Colonic mucosa (tissue), 4 donors: ENCODE data around the gene EFCAB6. TPM values are rescaled to one million over a fixed set of nuclear protein-coding genes. Genes with fewer than 3 reads are reported as not detected.
A peak's percentile ranks its signal among the peaks of the same experiment; 100 is the strongest.

Source experiments
- DNase-seq: peaks from one replicate; pipeline ENCODE4 v3.0.0-alpha.2; 2020
- H3K27ac ChIP-seq: fragments of 200-600 bp; one replicate; pipeline ENCODE4 v1.8.0; 2021
- H3K27me3 ChIP-seq: fragments of 200-600 bp; one replicate; pipeline ENCODE4 v1.8.0; 2021
- H3K36me3 ChIP-seq: fragments of 200-600 bp; one replicate; pipeline ENCODE4 v1.8.0; 2021
- H3K4me1 ChIP-seq: fragments of 200-600 bp; one replicate; pipeline ENCODE4 v1.8.0; 2021; ENCODE audit warnings: mild to moderate bottlenecking
- H3K4me3 ChIP-seq: fragments of 200-600 bp; one replicate; pipeline ENCODE4 v1.8.0; 2021
- H3K9ac ChIP-seq, 2 donors: one replicate each; pipeline ENCODE4 v1.7.0; 2013; ENCODE audit warnings: control low read depth in 2 of 2, low read depth in 2 of 2, low read length in 2 of 2
- H3K9me3 ChIP-seq: fragments of 200-600 bp; one replicate; pipeline ENCODE4 v1.8.0; 2021
- intact Hi-C: fragments of 100-400 bp; cut with DNase I; formaldehyde crosslinking; loops from one replicate; pipeline ENCODE4 v1.14.1; 2022
- total RNA-seq, 2 donors: library from RNA; stranded (reverse); fragmentation: NEBNext Ultra II Directional in 1 of 2; extraction: Animal tissue kit (Norgen Biotek cat#: 25700) in 1 of 2; gene quantifications; one replicate each; pipeline ENCODE4 v1.2.1, GENCODE V29; 2021
- TF ChIP-seq, protein P1 (sequence below): fragments of 200-600 bp; IDR thresholded peaks from one replicate; pipeline ENCODE4 v1.8.0; 2022; ENCODE audit warnings: antibody characterized with exemption, mild to moderate bottlenecking
- donor health status: healthy.
- donor health status: DM: no; HTN: no; CAD: no.
- donor health status: DM: no; HTN: no; CAD: no.

Gene EFCAB6
- total RNA-seq, 2 donors from 2014 or later: 0.35 to 0.80 TPM

DNA sequence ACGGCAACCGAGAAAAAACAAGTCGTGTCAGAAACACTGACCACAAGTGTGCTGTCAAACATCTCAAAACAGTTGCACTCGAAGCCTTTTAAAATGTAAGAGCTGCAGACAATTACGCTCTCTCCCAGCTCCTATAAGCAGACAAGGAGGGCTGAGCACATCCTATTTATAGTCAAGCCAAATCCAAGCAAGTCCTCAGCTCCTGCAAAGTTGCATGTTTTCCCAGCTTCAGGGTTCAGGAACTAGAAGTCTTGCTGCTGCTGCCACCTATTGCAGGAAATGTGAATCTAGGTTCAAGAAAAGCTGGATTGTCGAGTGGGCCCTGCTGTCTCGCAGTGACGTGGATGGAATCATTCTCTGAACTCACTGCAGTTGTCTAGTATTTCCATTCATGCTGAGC is 15.5 kb downstream of the EFCAB6 start:
- no peak overlapping the region for H3K9ac ChIP-seq
- TF ChIP-seq, protein P1, sequence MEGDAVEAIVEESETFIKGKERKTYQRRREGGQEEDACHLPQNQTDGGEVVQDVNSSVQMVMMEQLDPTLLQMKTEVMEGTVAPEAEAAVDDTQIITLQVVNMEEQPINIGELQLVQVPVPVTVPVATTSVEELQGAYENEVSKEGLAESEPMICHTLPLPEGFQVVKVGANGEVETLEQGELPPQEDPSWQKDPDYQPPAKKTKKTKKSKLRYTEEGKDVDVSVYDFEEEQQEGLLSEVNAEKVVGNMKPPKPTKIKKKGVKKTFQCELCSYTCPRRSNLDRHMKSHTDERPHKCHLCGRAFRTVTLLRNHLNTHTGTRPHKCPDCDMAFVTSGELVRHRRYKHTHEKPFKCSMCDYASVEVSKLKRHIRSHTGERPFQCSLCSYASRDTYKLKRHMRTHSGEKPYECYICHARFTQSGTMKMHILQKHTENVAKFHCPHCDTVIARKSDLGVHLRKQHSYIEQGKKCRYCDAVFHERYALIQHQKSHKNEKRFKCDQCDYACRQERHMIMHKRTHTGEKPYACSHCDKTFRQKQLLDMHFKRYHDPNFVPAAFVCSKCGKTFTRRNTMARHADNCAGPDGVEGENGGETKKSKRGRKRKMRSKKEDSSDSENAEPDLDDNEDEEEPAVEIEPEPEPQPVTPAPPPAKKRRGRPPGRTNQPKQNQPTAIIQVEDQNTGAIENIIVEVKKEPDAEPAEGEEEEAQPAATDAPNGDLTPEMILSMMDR: peak; percentile 25
- H3K4me3 ChIP-seq: no peak overlapping the region
- H3K9me3 ChIP-seq: no peaks in the 10 kb centered on the region
- H3K27ac ChIP-seq: no peak overlapping the region
- H3K36me3 ChIP-seq: no peaks in the 10 kb centered on the region
- H3K27me3 ChIP-seq: no peaks in the 10 kb centered on the region
- no peaks in the 10 kb centered on the region for H3K4me1 ChIP-seq
- intact Hi-C loops: no loop called here
- DNase-seq: no peak

DNA sequence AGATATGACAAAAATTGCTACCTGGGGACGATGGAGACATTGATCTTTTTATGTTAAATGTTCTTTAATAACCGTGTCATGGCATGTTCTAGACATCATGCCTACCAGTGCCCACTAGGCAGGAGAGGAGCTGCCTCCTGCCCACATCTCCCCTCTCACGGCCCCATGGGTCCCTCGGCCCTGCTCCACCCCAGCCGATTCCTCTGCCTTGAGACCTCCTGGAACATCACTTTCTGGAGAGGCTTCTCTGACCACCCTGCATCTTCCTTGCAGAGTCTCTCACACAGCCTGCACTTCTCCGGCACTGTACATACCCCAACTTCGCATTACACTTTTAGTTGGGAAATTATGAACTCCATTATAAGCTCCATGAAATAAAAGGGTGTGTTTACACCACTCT is 16.8 kb downstream of the EFCAB6 start:
- TF ChIP-seq, protein P1: no peak
- intact Hi-C loops: no loop called here
- DNase-seq: no peak

DNA sequence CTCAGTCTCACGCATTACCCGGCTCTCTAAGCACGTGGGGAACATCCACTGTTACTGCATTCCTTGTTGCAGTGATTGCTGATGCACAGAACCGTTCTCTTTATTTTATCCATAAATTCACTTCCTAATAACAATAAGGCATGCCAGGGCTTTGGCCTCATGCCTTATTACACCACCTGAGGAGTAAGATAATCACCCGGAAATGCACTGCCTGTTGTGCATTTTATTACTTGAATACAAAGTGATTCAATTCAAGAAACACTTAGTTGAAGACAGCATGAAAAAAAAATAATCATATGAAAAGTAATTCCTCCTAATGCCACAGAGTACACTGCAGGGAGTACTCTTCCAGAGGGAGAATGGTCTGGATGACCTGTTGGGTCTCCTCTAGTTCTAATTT is 19.2 kb downstream of the EFCAB6 start:
- no peaks in the 10 kb centered on the region for H3K4me1 ChIP-seq
- no peaks in the 10 kb centered on the region for H3K27me3 ChIP-seq
- no peak overlapping the region for H3K4me3 ChIP-seq
- TF ChIP-seq, protein P1: no peak
- no peak overlapping the region for H3K27ac ChIP-seq
- intact Hi-C loops: no loop called here
- no peak overlapping the region for H3K9ac ChIP-seq
- H3K9me3 ChIP-seq: no peaks in the 10 kb centered on the region
- H3K36me3 ChIP-seq: no peaks in the 10 kb centered on the region
- no peak for DNase-seq

More for the DNA sequence above, 16.8 kb downstream of the EFCAB6 start:
- Histone ChIP-seq H3K9me3 (no peaks in the 10 kb centered on the region), H3K27ac (no peak overlapping the region), H3K4me3 (no peak overlapping the region), H3K4me1 (no peaks in the 10 kb centered on the region), H3K9ac (no peak overlapping the region), H3K27me3 (no peaks in the 10 kb centered on the region), H3K36me3 (no peaks in the 10 kb centered on the region)

DNA sequence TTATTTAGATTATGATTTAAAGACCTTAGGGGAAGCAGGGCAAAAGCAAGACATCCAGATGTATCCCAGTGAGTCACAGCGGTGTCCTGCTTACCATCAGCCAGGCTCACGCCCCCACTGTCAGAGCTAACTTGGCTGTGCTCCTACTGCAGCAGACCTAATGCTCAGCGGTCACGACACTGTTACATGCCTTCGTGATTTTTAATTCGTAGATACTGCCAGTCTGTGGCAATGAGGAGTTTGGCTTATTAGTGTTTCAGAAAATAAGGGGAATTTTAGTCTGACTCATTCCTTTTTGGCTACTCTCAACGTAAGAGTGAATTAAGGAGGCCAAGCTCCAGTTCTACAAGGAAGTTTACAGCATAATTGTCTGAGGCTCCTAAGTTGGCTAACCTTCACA is 22.7 kb downstream of the EFCAB6 start:
- H3K4me3 ChIP-seq: no peak overlapping the region
- TF ChIP-seq, protein P1: no peak
- H3K9ac ChIP-seq: no peak overlapping the region
- no peak overlapping the region for H3K27ac ChIP-seq
- H3K9me3 ChIP-seq: no peaks in the 10 kb centered on the region
- no peaks in the 10 kb centered on the region for H3K4me1 ChIP-seq
- no peaks in the 10 kb centered on the region for H3K27me3 ChIP-seq
- DNase-seq: no peak
- H3K36me3 ChIP-seq: no peaks in the 10 kb centered on the region
- intact Hi-C loops: no loop called here

DNA sequence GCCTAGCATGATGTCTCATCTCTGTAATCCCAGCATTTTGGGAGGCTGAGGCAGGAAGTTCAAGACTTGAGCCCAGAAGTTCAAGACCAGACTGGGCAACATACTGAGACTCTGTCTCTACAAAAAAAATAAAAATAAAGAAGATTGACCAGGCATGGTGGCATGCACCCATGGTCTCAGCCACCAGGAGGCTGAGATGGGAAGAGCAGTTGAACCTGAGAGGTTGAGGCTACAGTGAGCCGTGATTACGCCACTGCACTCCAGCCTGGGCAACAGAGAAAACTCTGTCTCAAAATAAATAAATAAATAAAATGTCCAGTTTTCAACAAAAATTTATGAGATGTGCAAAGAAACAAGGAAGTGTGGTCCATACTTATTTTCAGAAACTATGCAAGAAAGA is 28.3 kb downstream of the EFCAB6 start:
- no peak overlapping the region for H3K4me3 ChIP-seq
- intact Hi-C loops: no loop called here
- no peaks in the 10 kb centered on the region for H3K36me3 ChIP-seq
- H3K27me3 ChIP-seq: no peaks in the 10 kb centered on the region
- H3K4me1 ChIP-seq: no peaks in the 10 kb centered on the region
- no peaks in the 10 kb centered on the region for H3K9me3 ChIP-seq
- H3K27ac ChIP-seq: no peak overlapping the region
- TF ChIP-seq, protein P1: no peak
- no peak for DNase-seq
- H3K9ac ChIP-seq: no peak overlapping the region

DNA sequence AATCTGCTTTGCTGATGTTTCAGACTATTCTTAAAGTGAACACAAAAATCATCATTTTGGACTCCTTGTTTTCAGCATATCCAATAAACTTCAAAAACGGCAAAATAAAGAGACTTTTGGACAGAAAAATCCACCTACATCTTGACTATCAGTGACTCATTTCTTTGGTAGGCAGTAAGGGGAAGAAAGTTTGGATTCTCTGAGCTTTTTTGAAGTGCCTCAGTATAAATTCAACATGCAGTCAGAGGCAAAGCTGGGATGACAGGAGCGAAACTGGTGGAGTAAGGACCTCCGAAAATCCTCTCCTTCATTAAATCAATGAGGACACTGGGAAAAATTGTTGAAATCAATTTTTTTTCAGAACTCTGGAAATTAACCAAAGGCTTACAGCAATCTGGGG is 29.7 kb downstream of the EFCAB6 start:
- Histone ChIP-seq H3K4me1 (no peaks in the 10 kb centered on the region), H3K36me3 (no peaks in the 10 kb centered on the region), H3K9me3 (no peaks in the 10 kb centered on the region), H3K27me3 (no peaks in the 10 kb centered on the region), H3K4me3 (no peak overlapping the region), H3K9ac (no peak overlapping the region), H3K27ac (no peak overlapping the region)
- DNase-seq: no peak
- intact Hi-C loops: no loop called here
- TF ChIP-seq, protein P1: no peak
